Activated CD4-positive, CD25-positive, alpha-beta regulatory T cell treated with anti-CD3 and anti-CD28 coated beads, Interleukin-2, amount 50 U/mL, for 24 hours (primary cell): ENCODE data around the gene PXMP4.
"Not testable (repeated sequence)": the region's sequence is repeated elsewhere in the genome, so short reads cannot be mapped to it uniquely, and the experiment has no call there.

ENCODE experiments used
- ATAC-seq, 2 donors: fragments of 150-1000 bp; cut with Tn5 transposase; one replicate each; pipeline ENCODE4 v1.10.0; 2021; ENCODE audit warnings: mild to moderate bottlenecking in 1 of 2, moderate library complexity in 1 of 2

Gene PXMP4

DNA sequence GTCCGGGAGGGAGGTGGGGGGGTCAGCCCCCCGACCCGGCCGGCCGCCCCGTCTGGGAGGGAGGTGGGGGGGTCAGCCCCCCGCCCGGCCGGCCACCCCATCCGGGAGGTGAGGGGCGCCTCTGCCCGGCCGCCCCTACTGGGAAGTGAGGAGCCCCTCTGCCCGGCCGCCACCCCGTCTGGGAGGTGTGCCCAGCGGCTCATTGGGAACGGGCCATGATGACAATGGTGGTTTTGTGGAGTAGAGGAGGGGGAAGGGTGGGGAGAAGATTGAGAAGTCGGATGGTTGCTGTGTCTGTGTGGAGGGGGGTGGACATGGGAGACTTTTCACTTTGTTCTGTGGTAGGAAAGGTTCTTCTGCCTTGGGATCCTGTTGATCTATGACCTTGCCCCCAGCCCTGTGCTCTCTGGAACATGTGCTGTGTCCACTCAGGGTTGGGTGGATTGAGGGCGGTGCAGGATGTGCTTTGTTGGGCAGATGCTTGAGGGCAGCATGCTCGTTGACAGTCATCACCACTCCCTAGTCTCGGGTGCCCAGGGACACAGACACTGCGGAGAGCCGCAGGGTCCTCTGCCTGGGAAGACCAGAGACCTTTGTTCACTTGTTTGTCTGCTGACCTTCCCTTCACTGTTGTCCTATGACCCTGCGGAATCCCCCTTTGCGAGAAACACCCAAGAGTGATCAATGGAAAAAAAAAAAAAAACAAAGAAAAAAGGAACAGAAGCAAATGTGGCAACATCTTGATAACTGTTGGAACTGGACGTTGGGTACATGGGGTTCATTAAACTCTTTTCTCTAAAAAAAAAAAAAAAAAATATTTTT is 18.3 kb downstream of the PXMP4 start:
- no peak for ATAC-seq

DNA sequence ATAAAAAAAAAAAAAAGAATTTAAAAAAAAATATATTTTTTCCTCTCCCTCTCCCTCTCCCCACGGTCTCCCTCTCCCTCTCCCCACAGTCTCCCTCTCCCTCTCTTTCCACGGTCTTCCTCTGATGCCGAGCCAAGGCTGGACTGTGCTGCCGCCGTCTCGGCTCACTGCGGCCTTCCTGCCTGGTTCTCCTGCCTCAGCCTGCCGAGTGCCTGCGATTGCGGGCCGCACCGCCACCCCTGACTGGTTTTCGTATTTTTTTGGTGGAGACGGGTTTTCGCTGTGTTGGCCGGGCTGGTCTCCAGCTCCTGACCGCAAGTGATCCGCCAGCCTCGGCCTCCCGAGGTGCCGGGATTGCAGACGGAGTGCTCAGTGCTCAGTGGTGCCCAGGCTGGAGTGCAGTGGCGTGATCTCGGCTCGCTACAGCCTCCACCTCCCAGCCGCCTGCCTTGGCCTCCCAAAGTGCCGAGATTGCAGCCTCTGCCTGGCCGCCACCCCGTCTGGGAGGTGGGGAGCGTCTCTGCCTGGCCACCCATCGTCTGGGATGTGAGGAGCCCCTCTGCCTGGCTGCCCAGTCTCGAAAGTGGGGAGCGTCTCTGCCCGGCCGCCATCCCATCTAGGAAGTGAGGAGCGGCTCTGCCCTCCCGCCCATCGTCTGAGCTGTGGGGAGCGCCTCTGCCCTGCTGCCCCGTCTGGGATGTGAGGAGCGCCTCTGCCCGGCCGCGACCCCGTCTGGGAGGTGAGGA is 19.2 kb downstream of the PXMP4 start:
- ATAC-seq, result not testable (repeated sequence)

GRCh38 chr20:33698966-33699365 is 21.1 kb downstream of the PXMP4 start:
- ATAC-seq, result not testable (repeated sequence)

- ATAC-seq, result no peak
These were observed 23.0 kb downstream of the PXMP4 start for GRCh38 chr20:33697129-33697528.

GRCh38 chr20:33696448-33696847 is 23.7 kb downstream of the PXMP4 start:
- no peak for ATAC-seq

GRCh38 chr20:33694639-33695012 is 25.5 kb downstream of the PXMP4 start:
- no peak for ATAC-seq

GRCh38 chr20:33693741-33694638 is 26.1 kb downstream of the PXMP4 start:
- no peak for ATAC-seq

- ATAC-seq, result no peak
These were observed 26.8 kb downstream of the PXMP4 start for GRCh38 chr20:33693289-33693688.

- peak in 1 of 2 donors; percentile 27 for ATAC-seq
These were observed 30.1 kb downstream of the PXMP4 start for GRCh38 chr20:33689973-33690372.

- ATAC-seq, result no peak
These were observed 30.6 kb downstream of the PXMP4 start for GRCh38 chr20:33689493-33689892.

GRCh38 chr20:33688938-33689424 is 31.1 kb downstream of the PXMP4 start:
- no peak for ATAC-seq

DNA sequence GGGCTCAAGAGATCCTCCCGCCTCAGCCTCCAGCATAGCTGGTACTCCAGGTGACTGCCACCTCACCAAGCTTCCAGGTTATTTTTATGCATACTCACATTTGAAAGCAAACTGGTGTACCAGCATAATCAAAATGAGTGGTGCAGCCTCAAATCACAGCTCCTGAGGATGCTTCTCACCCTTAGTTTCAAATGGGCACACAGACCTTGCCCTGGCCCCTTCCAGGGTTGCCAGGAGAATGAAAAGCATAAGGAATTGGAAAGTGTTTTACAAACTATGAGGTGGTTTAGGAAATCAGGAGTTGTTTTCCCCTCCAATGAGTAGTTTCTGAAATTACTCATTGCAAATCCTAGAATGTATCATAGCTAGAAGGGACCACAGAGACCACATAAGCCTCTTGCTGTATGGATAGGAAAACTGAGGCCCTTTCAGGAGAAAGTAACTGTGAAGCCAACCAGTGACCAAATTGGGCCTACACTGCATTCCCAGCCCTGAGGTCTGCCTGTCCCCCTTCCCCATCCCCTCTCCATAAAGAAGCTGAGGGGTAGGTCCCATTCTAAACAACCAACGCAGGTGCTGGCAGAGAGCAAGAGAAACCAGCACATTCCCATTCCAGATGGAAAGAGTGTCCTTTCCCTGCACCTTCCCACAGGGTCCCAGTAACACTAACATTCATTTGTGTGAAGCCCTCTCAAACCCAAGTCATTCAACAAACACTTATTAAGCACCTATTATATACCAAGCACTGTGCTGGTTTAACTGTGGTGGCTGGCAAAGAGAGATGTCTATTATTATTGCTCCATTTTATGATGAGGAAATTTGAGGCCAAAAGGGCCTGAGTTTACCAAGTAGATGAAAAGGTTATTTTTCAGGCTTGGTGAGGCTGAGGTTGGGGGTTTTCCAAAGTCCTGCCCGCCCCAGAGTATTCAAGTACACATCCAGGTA is 31.8 kb downstream of the PXMP4 start:
- ATAC-seq, result no peak

DNA sequence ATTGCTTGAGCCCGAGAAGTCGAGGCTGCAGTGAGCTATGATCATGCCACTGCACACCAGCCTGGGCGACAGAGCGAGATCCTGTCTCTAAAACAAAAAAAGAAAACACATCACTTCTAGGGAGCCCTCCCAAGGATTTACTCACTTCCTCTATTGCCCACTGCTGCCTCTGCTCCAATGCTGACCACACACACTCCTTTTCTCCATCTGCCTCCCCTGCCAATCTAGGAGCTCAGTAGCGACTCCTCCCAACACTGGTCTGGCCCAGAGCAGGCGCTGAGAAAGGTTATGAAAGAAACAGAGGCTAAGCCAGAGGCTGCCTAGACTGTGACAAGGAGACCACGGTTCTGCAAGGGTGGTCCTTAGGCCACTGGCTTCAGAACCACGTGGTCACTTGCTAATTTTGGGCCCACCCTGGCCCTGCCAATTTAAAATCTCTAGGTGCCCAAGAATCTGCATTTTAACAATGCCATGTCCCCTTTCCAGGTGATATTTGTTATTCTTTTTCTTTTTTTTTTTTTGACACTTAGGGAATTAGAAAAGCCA is 32.7 kb downstream of the PXMP4 start:
- no peak for ATAC-seq

DNA sequence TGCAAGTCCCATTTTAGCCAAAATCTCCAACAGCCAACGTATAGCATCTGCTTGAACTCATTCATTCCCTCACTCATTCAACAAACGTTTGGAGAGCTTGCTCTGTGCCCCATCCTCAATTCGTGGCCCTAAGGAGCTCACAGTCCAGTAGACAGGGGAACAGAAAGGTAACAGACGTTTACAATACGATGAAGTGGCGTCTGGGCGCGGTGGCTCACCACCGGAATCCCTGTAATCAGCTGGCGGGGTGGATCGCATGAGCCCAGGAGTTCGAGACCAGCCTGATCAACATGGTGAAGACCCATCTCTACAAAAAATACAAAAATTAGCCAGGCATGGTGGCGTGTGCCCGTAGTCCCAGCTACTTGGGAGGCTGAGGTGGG is 33.1 kb downstream of the PXMP4 start:
- ATAC-seq, result no peak

- ATAC-seq, result peak; percentile 93
These were observed 33.8 kb downstream of the PXMP4 start, which contains the start of gene E2F1 for GRCh38 chr20:33686100-33686983. Gene E2F1 (minus strand): TSS chr20:33686385. CDS start chr20:33686264, 121 bp downstream.

DNA sequence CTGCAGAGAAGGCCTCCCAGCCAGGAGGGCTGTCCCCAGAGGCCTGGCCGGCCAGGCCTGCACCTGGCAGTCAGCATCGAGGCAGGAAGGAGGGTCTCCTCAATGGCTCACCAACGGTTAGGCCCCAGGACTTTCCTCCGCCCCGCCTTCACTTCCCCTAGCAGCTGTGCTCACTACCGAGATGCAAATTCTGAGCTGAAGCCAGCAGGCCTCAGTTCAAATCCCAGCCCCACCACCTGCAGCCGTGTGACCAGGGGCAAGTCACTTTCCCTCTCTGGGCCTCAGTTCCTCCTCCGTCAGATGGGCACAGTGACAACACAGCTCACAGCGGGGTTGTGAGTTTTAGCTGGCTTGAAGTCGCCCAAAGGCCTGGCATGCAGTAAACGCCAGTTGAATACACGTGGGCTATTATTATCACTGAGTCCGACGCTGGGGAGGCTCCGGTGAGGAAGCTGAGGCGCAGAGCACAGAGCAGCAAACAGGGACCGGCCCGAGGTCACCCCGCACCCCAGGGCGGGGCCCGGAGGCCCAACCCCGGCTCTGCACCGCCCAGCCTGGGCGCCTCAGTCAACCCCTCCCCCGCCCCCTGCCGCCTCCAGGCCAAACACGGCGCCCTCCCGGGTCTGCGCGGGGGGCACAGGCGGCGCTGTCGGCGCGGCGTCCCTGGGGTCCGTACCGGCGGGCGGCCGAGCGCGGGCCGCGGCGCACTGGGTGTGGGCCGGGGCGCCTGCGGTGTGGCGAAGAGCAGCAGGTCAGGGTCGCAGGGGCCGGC is 34.6 kb downstream of the PXMP4 start:
- peak; percentile 38 to 41 for ATAC-seq

GRCh38 chr20:33684533-33685327 is 35.4 kb downstream of the PXMP4 start:
- ATAC-seq, result no peak

GRCh38 chr20:33681728-33682353 is 38.3 kb downstream of the PXMP4 start:
- no peak for ATAC-seq
